WTC11 (cell line): Measurements from ENCODE around the gene TRMT6. TPM values are rescaled to one million over a fixed set of nuclear protein-coding genes. Genes with fewer than 3 reads are reported as not detected.

Source experiments
- ATAC-seq: fragments of 200-7000 bp; cut with Tn5 transposase; 2 replicates; pipeline ENCODE4 v1.10.0; 2021; ENCODE audit warnings: mild to moderate bottlenecking, moderate library complexity
- CTCF ChIA-PET: fragments of 300-600 bp; sonication (Branson Sonifier 250); formaldehyde crosslinking; loops from one replicate; lab custom pipeline; 2021; ENCODE audit warnings: antibody characterized with exemption; lab: Charles Lee
- POLR2A ChIA-PET: fragments of 350-600 bp; sonication (Branson Sonifier 250); formaldehyde crosslinking; loops from one replicate; lab custom pipeline; 2021; ENCODE audit warnings: antibody characterized with exemption; lab: Charles Lee
- DNase-seq: peaks from one replicate; pipeline ENCODE4 v3.0.0; 2021; ENCODE audit warnings: low spot score
- H3K27ac Mint-ChIP-seq: 2 replicates; pipeline ENCODE4 v1.8.0; 2021; ENCODE audit warnings: mixed read lengths
- H3K27me3 Mint-ChIP-seq: 2 replicates; pipeline ENCODE4 v1.8.0; 2021; ENCODE audit warnings: low read depth, mild to moderate bottlenecking, moderate library complexity, mixed read lengths
- H3K36me3 Mint-ChIP-seq: 2 replicates; pipeline ENCODE4 v1.8.0; 2021; ENCODE audit warnings: mixed read lengths
- H3K4me1 Mint-ChIP-seq: 2 replicates; pipeline ENCODE4 v1.8.0; 2022; ENCODE audit warnings: mixed read lengths
- H3K4me3 Mint-ChIP-seq: 2 replicates; pipeline ENCODE4 v1.8.0; 2021; ENCODE audit warnings: mild to moderate bottlenecking, moderate library complexity, mixed read lengths
- H3K9me3 Mint-ChIP-seq: 2 replicates; pipeline ENCODE4 v1.8.0; 2021; ENCODE audit warnings: mixed read lengths
- FOXK1 ChIP-seq: sonication (generic); formaldehyde crosslinking; IDR thresholded peaks from 2 replicates; pipeline ENCODE4 v1.8.0; 2022; ENCODE audit warnings: mild to moderate bottlenecking, moderate library complexity, missing genetic modification reagents
- JAZF1 ChIP-seq: fragments of 250-450 bp; sonication (Bioruptor Pico); IDR thresholded peaks from 2 replicates; pipeline ENCODE4 v1.9.0; 2021; ENCODE audit warnings: moderate library complexity, mild to moderate bottlenecking, inconsistent platforms
- JUN ChIP-seq: sonication (generic); formaldehyde crosslinking; IDR thresholded peaks from 2 replicates; pipeline ENCODE4 v1.8.0; 2023; ENCODE audit warnings: mild to moderate bottlenecking, missing genetic modification reagents
- NR3C1 ChIP-seq: sonication (generic); formaldehyde crosslinking; conservative IDR thresholded peaks from 2 replicates; pipeline ENCODE4 v1.8.1; 2023; ENCODE audit warnings: low read depth, mild to moderate bottlenecking, missing genetic modification reagents
- OVOL2 ChIP-seq: fragments of 250-450 bp; sonication (Bioruptor Pico); IDR thresholded peaks from 2 replicates; pipeline ENCODE4 v1.9.0; 2021; ENCODE audit warnings: mild to moderate bottlenecking, borderline replicate concordance
- RELA ChIP-seq: sonication (generic); formaldehyde crosslinking; IDR thresholded peaks from 2 replicates; pipeline ENCODE4 v1.8.1; 2022; ENCODE audit warnings: missing genetic modification reagents, mild to moderate bottlenecking, borderline replicate concordance
- SP1 ChIP-seq: sonication (generic); formaldehyde crosslinking; conservative IDR thresholded peaks from 2 replicates; pipeline ENCODE4 v1.8.1; 2022; ENCODE audit warnings: missing genetic modification reagents
- ZNF219 ChIP-seq: sonication (generic); formaldehyde crosslinking; IDR thresholded peaks from 2 replicates; pipeline ENCODE4 v1.8.0; 2023; ENCODE audit warnings: missing genetic modification reagents, mild to moderate bottlenecking, borderline replicate concordance
- ZNF263 ChIP-seq: sonication (generic); formaldehyde crosslinking; IDR thresholded peaks from 2 replicates; pipeline ENCODE4 v1.8.1; 2022; ENCODE audit warnings: low read depth, mild to moderate bottlenecking, moderate library complexity, missing genetic modification reagents
- ZNF423 ChIP-seq: fragments of 250-450 bp; sonication (Bioruptor Pico); IDR thresholded peaks from 2 replicates; pipeline ENCODE4 v2.1.2; 2022; ENCODE audit warnings: mild to moderate bottlenecking, moderate library complexity
- total RNA-seq: library from RNA; stranded (reverse); gene quantifications from 3 replicates; pipeline ENCODE4 v1.2.3, GENCODE V29; 2021
- TF ChIP-seq, protein P1 (sequence below): sonication (generic); formaldehyde crosslinking; IDR thresholded peaks from 2 replicates; pipeline ENCODE4 v1.8.1; 2022; ENCODE audit warnings: mild to moderate bottlenecking, moderate library complexity, missing genetic modification reagents
- TF ChIP-seq, protein P2 (sequence below): fragments of 250-450 bp; sonication (Bioruptor Pico); IDR thresholded peaks from 2 replicates; pipeline ENCODE4 v1.9.0; 2021; ENCODE audit warnings: mild to moderate bottlenecking, borderline replicate concordance
- TF ChIP-seq, protein P3 (sequence below): fragments of 250-450 bp; sonication (Bioruptor Pico); IDR thresholded peaks from 2 replicates; pipeline ENCODE4 v1.8.0; 2021; ENCODE audit warnings: mild to moderate bottlenecking
- TF ChIP-seq, protein P4 (sequence below): sonication (generic); formaldehyde crosslinking; IDR thresholded peaks from 2 replicates; pipeline ENCODE4 v1.8.1; 2023; ENCODE audit warnings: mild to moderate bottlenecking, missing genetic modification reagents, moderate library complexity
- TF ChIP-seq, protein P5 (sequence below): sonication (generic); formaldehyde crosslinking; IDR thresholded peaks from 2 replicates; pipeline ENCODE4 v1.8.1; 2023; ENCODE audit warnings: mild to moderate bottlenecking, missing genetic modification reagents, borderline replicate concordance
- TF ChIP-seq, protein P6 (sequence below): sonication (generic); formaldehyde crosslinking; IDR thresholded peaks from 2 replicates; pipeline ENCODE4 v1.8.0; 2022; ENCODE audit warnings: mild to moderate bottlenecking, missing genetic modification reagents
- TF ChIP-seq, protein P7 (sequence below): sonication (generic); formaldehyde crosslinking; IDR thresholded peaks from 2 replicates; pipeline ENCODE4 v1.8.0; 2023; ENCODE audit warnings: missing genetic modification reagents
- TF ChIP-seq, protein P8 (sequence below): sonication (generic); formaldehyde crosslinking; IDR thresholded peaks from 2 replicates; pipeline ENCODE4 v1.8.1; 2023; ENCODE audit warnings: mild to moderate bottlenecking, missing genetic modification reagents

The TRMT6 gene
- total RNA-seq, 1 experiment from 2014 or later: 17.2 TPM

DNA sequence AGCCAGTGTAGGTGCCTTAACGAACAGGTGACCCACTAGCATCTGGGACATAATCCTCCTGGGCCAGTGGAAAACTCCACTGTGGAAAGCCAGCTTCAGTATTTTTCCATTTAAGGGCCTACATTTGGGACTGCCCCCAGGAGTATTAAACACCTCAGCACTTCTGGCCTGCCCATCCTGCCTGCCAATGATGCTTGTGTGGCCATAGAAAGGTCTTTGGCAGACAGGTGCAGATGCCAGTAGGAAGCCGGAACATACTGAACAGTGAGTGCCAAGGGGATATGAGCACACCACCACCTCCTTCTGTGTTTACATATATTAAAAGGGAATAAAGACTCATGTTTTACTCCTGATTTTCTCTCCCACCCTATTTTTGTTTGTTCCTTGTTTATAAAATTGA lies 20.0 kb upstream of the TRMT6 start:
- ATAC-seq (no peak), DNase-seq (no peak)
- H3K27ac Mint-ChIP-seq: no peak overlapping the region
- peaks cover 80% of the 10 kb centered on the region for H3K36me3 Mint-ChIP-seq
- peaks cover 15% of the 10 kb centered on the region for H3K4me1 Mint-ChIP-seq
- no peak overlapping the region for H3K4me3 Mint-ChIP-seq
- H3K27me3 Mint-ChIP-seq: peaks cover 86% of the 10 kb centered on the region
- no peaks in the 10 kb centered on the region for H3K9me3 Mint-ChIP-seq
- ChIA-PET POLR2A (no interaction called here), CTCF (no interaction called here)
- TF ChIP-seq ZNF263 (CRISPR knock-in tag) (no peak), JAZF1 (CRISPR knock-in tag) (no peak), JUN (no peak), OVOL2 (CRISPR knock-in tag) (no peak), NR3C1 (CRISPR knock-in tag) (no peak)
- TF ChIP-seq, protein P1, sequence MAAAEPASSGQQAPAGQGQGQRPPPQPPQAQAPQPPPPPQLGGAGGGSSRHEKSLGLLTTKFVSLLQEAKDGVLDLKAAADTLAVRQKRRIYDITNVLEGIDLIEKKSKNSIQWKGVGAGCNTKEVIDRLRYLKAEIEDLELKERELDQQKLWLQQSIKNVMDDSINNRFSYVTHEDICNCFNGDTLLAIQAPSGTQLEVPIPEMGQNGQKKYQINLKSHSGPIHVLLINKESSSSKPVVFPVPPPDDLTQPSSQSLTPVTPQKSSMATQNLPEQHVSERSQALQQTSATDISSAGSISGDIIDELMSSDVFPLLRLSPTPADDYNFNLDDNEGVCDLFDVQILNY (CRISPR knock-in tag): no peak
- TF ChIP-seq, protein P2, sequence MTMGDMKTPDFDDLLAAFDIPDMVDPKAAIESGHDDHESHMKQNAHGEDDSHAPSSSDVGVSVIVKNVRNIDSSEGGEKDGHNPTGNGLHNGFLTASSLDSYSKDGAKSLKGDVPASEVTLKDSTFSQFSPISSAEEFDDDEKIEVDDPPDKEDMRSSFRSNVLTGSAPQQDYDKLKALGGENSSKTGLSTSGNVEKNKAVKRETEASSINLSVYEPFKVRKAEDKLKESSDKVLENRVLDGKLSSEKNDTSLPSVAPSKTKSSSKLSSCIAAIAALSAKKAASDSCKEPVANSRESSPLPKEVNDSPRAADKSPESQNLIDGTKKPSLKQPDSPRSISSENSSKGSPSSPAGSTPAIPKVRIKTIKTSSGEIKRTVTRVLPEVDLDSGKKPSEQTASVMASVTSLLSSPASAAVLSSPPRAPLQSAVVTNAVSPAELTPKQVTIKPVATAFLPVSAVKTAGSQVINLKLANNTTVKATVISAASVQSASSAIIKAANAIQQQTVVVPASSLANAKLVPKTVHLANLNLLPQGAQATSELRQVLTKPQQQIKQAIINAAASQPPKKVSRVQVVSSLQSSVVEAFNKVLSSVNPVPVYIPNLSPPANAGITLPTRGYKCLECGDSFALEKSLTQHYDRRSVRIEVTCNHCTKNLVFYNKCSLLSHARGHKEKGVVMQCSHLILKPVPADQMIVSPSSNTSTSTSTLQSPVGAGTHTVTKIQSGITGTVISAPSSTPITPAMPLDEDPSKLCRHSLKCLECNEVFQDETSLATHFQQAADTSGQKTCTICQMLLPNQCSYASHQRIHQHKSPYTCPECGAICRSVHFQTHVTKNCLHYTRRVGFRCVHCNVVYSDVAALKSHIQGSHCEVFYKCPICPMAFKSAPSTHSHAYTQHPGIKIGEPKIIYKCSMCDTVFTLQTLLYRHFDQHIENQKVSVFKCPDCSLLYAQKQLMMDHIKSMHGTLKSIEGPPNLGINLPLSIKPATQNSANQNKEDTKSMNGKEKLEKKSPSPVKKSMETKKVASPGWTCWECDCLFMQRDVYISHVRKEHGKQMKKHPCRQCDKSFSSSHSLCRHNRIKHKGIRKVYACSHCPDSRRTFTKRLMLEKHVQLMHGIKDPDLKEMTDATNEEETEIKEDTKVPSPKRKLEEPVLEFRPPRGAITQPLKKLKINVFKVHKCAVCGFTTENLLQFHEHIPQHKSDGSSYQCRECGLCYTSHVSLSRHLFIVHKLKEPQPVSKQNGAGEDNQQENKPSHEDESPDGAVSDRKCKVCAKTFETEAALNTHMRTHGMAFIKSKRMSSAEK (CRISPR knock-in tag): no peak
- TF ChIP-seq, protein P3, sequence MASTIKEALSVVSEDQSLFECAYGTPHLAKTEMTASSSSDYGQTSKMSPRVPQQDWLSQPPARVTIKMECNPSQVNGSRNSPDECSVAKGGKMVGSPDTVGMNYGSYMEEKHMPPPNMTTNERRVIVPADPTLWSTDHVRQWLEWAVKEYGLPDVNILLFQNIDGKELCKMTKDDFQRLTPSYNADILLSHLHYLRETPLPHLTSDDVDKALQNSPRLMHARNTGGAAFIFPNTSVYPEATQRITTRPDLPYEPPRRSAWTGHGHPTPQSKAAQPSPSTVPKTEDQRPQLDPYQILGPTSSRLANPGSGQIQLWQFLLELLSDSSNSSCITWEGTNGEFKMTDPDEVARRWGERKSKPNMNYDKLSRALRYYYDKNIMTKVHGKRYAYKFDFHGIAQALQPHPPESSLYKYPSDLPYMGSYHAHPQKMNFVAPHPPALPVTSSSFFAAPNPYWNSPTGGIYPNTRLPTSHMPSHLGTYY: no peak
- TF ChIP-seq, protein P4, sequence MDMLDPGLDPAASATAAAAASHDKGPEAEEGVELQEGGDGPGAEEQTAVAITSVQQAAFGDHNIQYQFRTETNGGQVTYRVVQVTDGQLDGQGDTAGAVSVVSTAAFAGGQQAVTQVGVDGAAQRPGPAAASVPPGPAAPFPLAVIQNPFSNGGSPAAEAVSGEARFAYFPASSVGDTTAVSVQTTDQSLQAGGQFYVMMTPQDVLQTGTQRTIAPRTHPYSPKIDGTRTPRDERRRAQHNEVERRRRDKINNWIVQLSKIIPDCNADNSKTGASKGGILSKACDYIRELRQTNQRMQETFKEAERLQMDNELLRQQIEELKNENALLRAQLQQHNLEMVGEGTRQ (CRISPR knock-in tag): no peak

DNA sequence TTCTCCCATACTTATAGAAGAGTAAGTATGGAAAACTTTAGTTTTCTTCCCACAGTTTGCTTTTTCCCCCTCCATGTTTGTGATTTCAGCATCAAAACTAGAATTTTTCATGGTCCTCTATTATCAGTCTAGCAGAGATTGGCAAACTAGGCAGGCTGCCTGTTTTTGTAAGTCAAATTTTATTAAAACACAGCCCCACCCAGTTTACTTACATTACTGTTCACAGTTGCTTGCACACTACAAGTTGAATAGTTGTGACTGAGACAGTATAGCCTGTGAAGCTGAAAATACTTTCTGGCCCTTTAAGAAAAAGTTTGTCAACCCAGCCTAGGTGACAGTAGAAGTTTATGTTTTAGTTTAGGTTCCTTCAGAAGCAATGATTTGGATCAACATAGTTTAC lies 19.6 kb upstream of the TRMT6 start:
- H3K36me3 Mint-ChIP-seq: peaks cover 80% of the 10 kb centered on the region
- DNase-seq (no peak), ATAC-seq (no peak)
- peaks cover 88% of the 10 kb centered on the region for H3K27me3 Mint-ChIP-seq
- H3K27ac Mint-ChIP-seq: no peak overlapping the region
- ChIA-PET POLR2A (interaction anchor here (0.7 kb wide), 2 partner anchors 141 to 144 kb away, joined by 3 read pairs; no protein-coding TSS in a partner anchor), CTCF (interaction anchor here (1.2 kb wide), 1 partner anchor 32 kb away, joined by 4 read pairs; no protein-coding TSS in a partner anchor)
- peaks cover 15% of the 10 kb centered on the region for H3K4me1 Mint-ChIP-seq
- H3K4me3 Mint-ChIP-seq: no peak overlapping the region
- no peaks in the 10 kb centered on the region for H3K9me3 Mint-ChIP-seq
- TF ChIP-seq, protein P5, sequence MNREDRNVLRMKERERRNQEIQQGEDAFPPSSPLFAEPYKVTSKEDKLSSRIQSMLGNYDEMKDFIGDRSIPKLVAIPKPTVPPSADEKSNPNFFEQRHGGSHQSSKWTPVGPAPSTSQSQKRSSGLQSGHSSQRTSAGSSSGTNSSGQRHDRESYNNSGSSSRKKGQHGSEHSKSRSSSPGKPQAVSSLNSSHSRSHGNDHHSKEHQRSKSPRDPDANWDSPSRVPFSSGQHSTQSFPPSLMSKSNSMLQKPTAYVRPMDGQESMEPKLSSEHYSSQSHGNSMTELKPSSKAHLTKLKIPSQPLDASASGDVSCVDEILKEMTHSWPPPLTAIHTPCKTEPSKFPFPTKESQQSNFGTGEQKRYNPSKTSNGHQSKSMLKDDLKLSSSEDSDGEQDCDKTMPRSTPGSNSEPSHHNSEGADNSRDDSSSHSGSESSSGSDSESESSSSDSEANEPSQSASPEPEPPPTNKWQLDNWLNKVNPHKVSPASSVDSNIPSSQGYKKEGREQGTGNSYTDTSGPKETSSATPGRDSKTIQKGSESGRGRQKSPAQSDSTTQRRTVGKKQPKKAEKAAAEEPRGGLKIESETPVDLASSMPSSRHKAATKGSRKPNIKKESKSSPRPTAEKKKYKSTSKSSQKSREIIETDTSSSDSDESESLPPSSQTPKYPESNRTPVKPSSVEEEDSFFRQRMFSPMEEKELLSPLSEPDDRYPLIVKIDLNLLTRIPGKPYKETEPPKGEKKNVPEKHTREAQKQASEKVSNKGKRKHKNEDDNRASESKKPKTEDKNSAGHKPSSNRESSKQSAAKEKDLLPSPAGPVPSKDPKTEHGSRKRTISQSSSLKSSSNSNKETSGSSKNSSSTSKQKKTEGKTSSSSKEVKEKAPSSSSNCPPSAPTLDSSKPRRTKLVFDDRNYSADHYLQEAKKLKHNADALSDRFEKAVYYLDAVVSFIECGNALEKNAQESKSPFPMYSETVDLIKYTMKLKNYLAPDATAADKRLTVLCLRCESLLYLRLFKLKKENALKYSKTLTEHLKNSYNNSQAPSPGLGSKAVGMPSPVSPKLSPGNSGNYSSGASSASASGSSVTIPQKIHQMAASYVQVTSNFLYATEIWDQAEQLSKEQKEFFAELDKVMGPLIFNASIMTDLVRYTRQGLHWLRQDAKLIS: no peak
- TF ChIP-seq, protein P6, sequence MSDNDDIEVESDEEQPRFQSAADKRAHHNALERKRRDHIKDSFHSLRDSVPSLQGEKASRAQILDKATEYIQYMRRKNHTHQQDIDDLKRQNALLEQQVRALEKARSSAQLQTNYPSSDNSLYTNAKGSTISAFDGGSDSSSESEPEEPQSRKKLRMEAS (CRISPR knock-in tag): no peak
- TF ChIP-seq, protein P7, sequence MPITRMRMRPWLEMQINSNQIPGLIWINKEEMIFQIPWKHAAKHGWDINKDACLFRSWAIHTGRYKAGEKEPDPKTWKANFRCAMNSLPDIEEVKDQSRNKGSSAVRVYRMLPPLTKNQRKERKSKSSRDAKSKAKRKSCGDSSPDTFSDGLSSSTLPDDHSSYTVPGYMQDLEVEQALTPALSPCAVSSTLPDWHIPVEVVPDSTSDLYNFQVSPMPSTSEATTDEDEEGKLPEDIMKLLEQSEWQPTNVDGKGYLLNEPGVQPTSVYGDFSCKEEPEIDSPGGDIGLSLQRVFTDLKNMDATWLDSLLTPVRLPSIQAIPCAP (CRISPR knock-in tag): no peak
- TF ChIP-seq, protein P3: no peak
- TF ChIP-seq OVOL2 (CRISPR knock-in tag) (no peak), FOXK1 (CRISPR knock-in tag) (no peak), RELA (no peak), SP1 (CRISPR knock-in tag) (no peak), ZNF219 (no peak), ZNF423 (no peak)
- TF ChIP-seq, protein P8, sequence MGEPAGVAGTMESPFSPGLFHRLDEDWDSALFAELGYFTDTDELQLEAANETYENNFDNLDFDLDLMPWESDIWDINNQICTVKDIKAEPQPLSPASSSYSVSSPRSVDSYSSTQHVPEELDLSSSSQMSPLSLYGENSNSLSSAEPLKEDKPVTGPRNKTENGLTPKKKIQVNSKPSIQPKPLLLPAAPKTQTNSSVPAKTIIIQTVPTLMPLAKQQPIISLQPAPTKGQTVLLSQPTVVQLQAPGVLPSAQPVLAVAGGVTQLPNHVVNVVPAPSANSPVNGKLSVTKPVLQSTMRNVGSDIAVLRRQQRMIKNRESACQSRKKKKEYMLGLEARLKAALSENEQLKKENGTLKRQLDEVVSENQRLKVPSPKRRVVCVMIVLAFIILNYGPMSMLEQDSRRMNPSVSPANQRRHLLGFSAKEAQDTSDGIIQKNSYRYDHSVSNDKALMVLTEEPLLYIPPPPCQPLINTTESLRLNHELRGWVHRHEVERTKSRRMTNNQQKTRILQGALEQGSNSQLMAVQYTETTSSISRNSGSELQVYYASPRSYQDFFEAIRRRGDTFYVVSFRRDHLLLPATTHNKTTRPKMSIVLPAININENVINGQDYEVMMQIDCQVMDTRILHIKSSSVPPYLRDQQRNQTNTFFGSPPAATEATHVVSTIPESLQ (CRISPR knock-in tag): no peak
